Endothelial cell of umbilical vein (primary cell): ENCODE data around the gene KIF18A. TPM values are rescaled to one million over a fixed set of nuclear protein-coding genes. Genes with fewer than 3 reads are reported as not detected.

Source experiments
- BruUV-seq: library from RNA; stranded (reverse); fragments of 400-500 nt; replicated peaks from 2 replicates; lab custom pipeline; 2021; lab: Mats Ljungman, UMichigan
- CTCF ChIA-PET: fragments of 300-600, 350-600 bp; sonication (Branson Sonifier 250); formaldehyde crosslinking; loops from one replicate; lab custom pipeline; 2021; ENCODE audit warnings: antibody characterized with exemption, inconsistent platforms; lab: Charles Lee
- POLR2A ChIA-PET: fragments of 300-600, 350-600 bp; sonication (Branson Sonifier 250); formaldehyde crosslinking; loops from one replicate; lab custom pipeline; 2021; ENCODE audit warnings: antibody characterized with exemption, inconsistent platforms; lab: Charles Lee
- DNase-seq: peaks from one replicate; pipeline ENCODE4 v3.0.0-alpha.2; 2011; ENCODE audit warnings: low read depth, low spot score
- FAIRE-seq: peaks from 2 replicates; lab custom pipeline; 2011; peaks lifted over from hg19 to GRCh38; lab: Jason Lieb, UNC
- H2AFZ ChIP-seq: 2 replicates; pipeline ENCODE4 v1.6.0; 2012; ENCODE audit warnings: low read depth, low read length, control low read depth, inconsistent platforms
- H3K27ac ChIP-seq: 2 replicates; pipeline ENCODE4 v1.5.1; 2011; ENCODE audit warnings: low read depth, mild to moderate bottlenecking, control low read depth, low read length, moderate library complexity; ENCODE audit not compliant: insufficient read depth
- H3K27me3 ChIP-seq, 2 experiments: 2 replicates each; pipeline versions ENCODE4 v1.6.0 to v1.6.1; 2011; ENCODE audit warnings: low read length in 2 of 2, mixed read lengths in 1 of 2; ENCODE audit not compliant: control insufficient read depth in 2 of 2, insufficient read depth in 2 of 2
- H3K36me3 ChIP-seq, 2 experiments: 2 replicates in 1 of 2; 3 replicates in 1 of 2; pipeline ENCODE4 v1.5.1; 2011; ENCODE audit warnings: low read length in 2 of 2, mild to moderate bottlenecking in 1 of 2, moderate library complexity in 1 of 2; ENCODE audit not compliant: control insufficient read depth in 2 of 2, insufficient read depth in 2 of 2; ENCODE audit errors: extremely low read depth in 1 of 2
- H3K4me1 ChIP-seq: 3 replicates; pipeline ENCODE4 v1.5.1; 2011; ENCODE audit warnings: mild to moderate bottlenecking, low read length; ENCODE audit not compliant: control insufficient read depth, insufficient read depth; ENCODE audit errors: extremely low read depth
- H3K4me2 ChIP-seq: 2 replicates; pipeline ENCODE4 v1.6.1; 2011; ENCODE audit warnings: low read length, control low read depth, mixed read lengths; ENCODE audit not compliant: insufficient read depth
- H3K4me3 ChIP-seq, 3 experiments: fragments of 200-600 bp in 1 of 3; sonication (generic), shearing (Covaris generic) in 1 of 3; replicated peaks in 1 of 3; 2 replicates each; pipeline ENCODE4 v1.5.1; 2011 to 2016; ENCODE audit warnings: control low read depth in 3 of 3, low read length in 3 of 3, mild to moderate bottlenecking in 2 of 3, inconsistent platforms in 1 of 3, low read depth in 1 of 3, moderate library complexity in 1 of 3; ENCODE audit not compliant: insufficient read depth in 1 of 3
- H3K79me2 ChIP-seq: 2 replicates; pipeline ENCODE4 v1.6.0; 2012; ENCODE audit warnings: low read length, inconsistent platforms; ENCODE audit not compliant: control insufficient read depth, insufficient read depth
- H3K9ac ChIP-seq: replicated peaks from 2 replicates; pipeline ENCODE3; 2011; ENCODE audit warnings: low read length, control low read depth; ENCODE audit not compliant: insufficient read depth; ENCODE audit errors: extremely low read depth
- H3K9me1 ChIP-seq: replicated peaks from 3 replicates; pipeline ENCODE4 v1.6.0; 2011; ENCODE audit warnings: mild to moderate bottlenecking, low read length; ENCODE audit not compliant: control insufficient read depth, insufficient read depth; ENCODE audit errors: extremely low read depth
- H3K9me3 ChIP-seq: replicated peaks from 2 replicates; pipeline ENCODE4 v1.5.1; 2012; ENCODE audit warnings: low read length, inconsistent platforms; ENCODE audit not compliant: control insufficient read depth, insufficient read depth
- H4K20me1 ChIP-seq: replicated peaks from 2 replicates; pipeline ENCODE3; 2011; ENCODE audit warnings: mild to moderate bottlenecking, low read length; ENCODE audit not compliant: control insufficient read depth, insufficient read depth; ENCODE audit errors: extremely low read depth
- FOS ChIP-seq: IDR thresholded peaks from 2 replicates; pipeline ENCODE4 v1.6.1; 2011; ENCODE audit warnings: mild to moderate bottlenecking, low read length, moderate library complexity, borderline replicate concordance; ENCODE audit not compliant: insufficient read depth
- GATA2 ChIP-seq: IDR thresholded peaks from 2 replicates; pipeline ENCODE4 v1.7.0; 2011; ENCODE audit warnings: low read depth, mild to moderate bottlenecking, moderate library complexity, mixed read lengths, low read length; ENCODE audit not compliant: insufficient read length, insufficient read depth
- JUN ChIP-seq: IDR thresholded peaks from 2 replicates; pipeline ENCODE4 v1.6.1; 2011; ENCODE audit warnings: borderline replicate concordance, low read depth; ENCODE audit not compliant: insufficient read length, insufficient read depth
- MYC ChIP-seq: IDR thresholded peaks from one replicate; pipeline ENCODE4 v1.6.1; 2011; ENCODE audit warnings: mild to moderate bottlenecking, low read depth, low read length
- POLR2A ChIP-seq: IDR thresholded peaks from 2 replicates; pipeline ENCODE4 v1.6.1; 2012; ENCODE audit warnings: low read depth, mild to moderate bottlenecking, control low read depth, low read length
- POLR2AphosphoS5 ChIP-seq: IDR thresholded peaks from 2 replicates; pipeline ENCODE4 v1.6.1; 2012; ENCODE audit warnings: low read depth, mild to moderate bottlenecking, control low read depth, low read length, moderate library complexity; ENCODE audit not compliant: insufficient read depth
- dilution Hi-C: fragments of 300-500 bp; cut with MboI; formaldehyde crosslinking; loops from one replicate; pipeline ENCODE4 v1.15.0; 2019; ENCODE audit warnings: low sequenced_read_pairs; ENCODE audit not compliant: extremely low pct_ligation_motif_present
- intact Hi-C: fragments of 100-400 bp; cut with micrococcal nuclease; formaldehyde crosslinking; loops from one replicate; pipeline ENCODE4 v1.10.0; 2022
- polyA plus RNA-seq, 4 experiments: library from polyadenylated mRNA; depleted of rRNA in 3 of 4; stranded (reverse) in 3 of 4; unstranded in 1 of 4; fragments of >200 nt; gene quantifications; 2 replicates each; pipeline versions ENCODE4 v1.2.1 to v1.2.3, GENCODE V29; 2011 to 2012; ENCODE audit warnings: missing spikeins in 1 of 4
- total RNA-seq: library from RNA; stranded (reverse); gene quantifications from 2 replicates; pipeline ENCODE4 v1.2.3, GENCODE V29; 2021
- TF ChIP-seq, protein P1 (sequence below), 2 donors: IDR thresholded peaks; 1 replicate in 1 of 2; 2 replicates in 1 of 2; pipeline ENCODE4 v1.5.1; 2011; ENCODE audit warnings: low read length in 2 of 2, mild to moderate bottlenecking in 2 of 2, moderate library complexity in 2 of 2, control low read depth in 1 of 2, inconsistent platforms in 1 of 2, low read depth in 1 of 2; ENCODE audit not compliant: insufficient read depth in 1 of 2; ENCODE audit errors: extremely low read depth in 1 of 2
- TF ChIP-seq, protein P2 (sequence below): IDR thresholded peaks from 2 replicates; pipeline ENCODE4 v1.6.1; 2011; ENCODE audit not compliant: insufficient read depth, insufficient read length

The KIF18A gene
- total and polyA plus RNA-seq, 2 donors (not counting 3 experiments of a cell fraction or from before 2014, with no cell fraction given) = 2.5 to 18.5 TPM

DNA sequence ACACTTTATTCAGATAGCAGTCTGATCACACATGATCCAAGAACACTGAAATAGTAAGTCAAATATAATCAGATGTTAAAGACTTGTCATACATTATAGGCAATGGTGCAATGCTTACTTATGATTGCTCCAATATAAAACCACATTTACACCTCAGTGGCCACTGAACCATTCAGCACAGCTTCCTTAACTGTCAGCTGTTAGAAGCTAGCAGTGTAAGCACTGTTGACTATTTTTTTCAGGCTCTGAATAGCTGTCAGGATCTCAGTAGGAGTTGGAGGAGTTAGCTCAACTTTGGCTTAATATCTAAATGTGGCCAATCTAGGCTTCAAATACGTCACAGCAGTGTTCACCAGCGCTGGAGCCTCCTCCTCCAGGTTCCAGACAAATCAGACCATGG lies 36.9 kb upstream of the KIF18A start:
- Histone ChIP-seq H3K4me3 (no peak overlapping the region), H3K27ac (no peak overlapping the region), H3K9me3 (no peaks in the 10 kb centered on the region), H3K4me2 (no peak overlapping the region), H2AFZ (no peak overlapping the region), H3K4me1 (peaks cover 18% of the 10 kb centered on the region), H3K36me3 (no peaks in the 10 kb centered on the region), H4K20me1 (no peaks in the 10 kb centered on the region), H3K79me2 (no peaks in the 10 kb centered on the region), H3K27me3 (no peaks in the 10 kb centered on the region), H3K9me1 (no peaks in the 10 kb centered on the region), H3K9ac (no peak overlapping the region)
- dilution Hi-C loops = no loop called here
- CTCF ChIA-PET = interaction anchor here (2.1 kb wide), 1 partner anchor 305 kb away, joined by 5 read pairs; no protein-coding TSS in a partner anchor
- no peak for TF ChIP-seq GATA2
- no peak for TF ChIP-seq POLR2AphosphoS5
- TF ChIP-seq JUN = no peak
- no peak for TF ChIP-seq POLR2A
- no peak for FAIRE-seq
- POLR2A ChIA-PET = no interaction called here
- intact Hi-C loops = no loop called here
- BruUV-seq = no TSS peak
- no peak for DNase-seq

DNA sequence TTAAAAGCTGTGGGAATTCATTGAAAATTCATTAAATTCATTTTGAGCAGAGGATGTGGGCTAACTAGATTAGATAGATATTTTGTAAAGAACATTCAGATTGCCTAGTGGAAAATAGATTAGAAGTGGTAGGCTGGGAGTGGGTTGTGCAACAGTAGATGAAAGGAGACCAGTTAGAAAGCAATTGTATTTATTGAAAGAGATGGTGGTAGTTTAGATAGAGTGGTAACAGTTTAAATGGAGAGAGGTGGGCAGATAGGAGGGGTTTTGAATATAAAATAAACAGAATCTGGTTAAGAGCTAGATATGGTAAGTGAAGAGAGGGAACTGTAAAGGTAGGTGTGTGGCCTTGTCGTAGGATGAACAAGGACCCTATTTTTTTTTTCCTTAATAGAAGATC lies 34.8 kb upstream of the KIF18A start:
- CTCF ChIA-PET = interaction anchor here (1.5 to 1.6 kb wide), 2 partner anchors 9 to 24 kb away, joined by 3 to 6 read pairs; no protein-coding TSS in a partner anchor
- TF ChIP-seq POLR2A (no peak), MYC (no peak), FOS (no peak), GATA2 (no peak)
- TF ChIP-seq, protein P1, sequence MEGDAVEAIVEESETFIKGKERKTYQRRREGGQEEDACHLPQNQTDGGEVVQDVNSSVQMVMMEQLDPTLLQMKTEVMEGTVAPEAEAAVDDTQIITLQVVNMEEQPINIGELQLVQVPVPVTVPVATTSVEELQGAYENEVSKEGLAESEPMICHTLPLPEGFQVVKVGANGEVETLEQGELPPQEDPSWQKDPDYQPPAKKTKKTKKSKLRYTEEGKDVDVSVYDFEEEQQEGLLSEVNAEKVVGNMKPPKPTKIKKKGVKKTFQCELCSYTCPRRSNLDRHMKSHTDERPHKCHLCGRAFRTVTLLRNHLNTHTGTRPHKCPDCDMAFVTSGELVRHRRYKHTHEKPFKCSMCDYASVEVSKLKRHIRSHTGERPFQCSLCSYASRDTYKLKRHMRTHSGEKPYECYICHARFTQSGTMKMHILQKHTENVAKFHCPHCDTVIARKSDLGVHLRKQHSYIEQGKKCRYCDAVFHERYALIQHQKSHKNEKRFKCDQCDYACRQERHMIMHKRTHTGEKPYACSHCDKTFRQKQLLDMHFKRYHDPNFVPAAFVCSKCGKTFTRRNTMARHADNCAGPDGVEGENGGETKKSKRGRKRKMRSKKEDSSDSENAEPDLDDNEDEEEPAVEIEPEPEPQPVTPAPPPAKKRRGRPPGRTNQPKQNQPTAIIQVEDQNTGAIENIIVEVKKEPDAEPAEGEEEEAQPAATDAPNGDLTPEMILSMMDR (IDR thresholded peaks at IDR 0.05; ENCODE audit: extremely low read depth in 1 of 2, insufficient read depth in 1 of 2, low read depth in 1 of 2, low read length in 2 of 2) = no peak
- TF ChIP-seq, protein P2, sequence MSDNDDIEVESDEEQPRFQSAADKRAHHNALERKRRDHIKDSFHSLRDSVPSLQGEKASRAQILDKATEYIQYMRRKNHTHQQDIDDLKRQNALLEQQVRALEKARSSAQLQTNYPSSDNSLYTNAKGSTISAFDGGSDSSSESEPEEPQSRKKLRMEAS = no peak
- H4K20me1 ChIP-seq = no peaks in the 10 kb centered on the region
- no peak overlapping the region for H3K4me2 ChIP-seq
- no peak overlapping the region for H2AFZ ChIP-seq
- no peak overlapping the region for H3K9ac ChIP-seq
- BruUV-seq = no TSS peak
- intact Hi-C loops = no loop called here
- POLR2A ChIA-PET = no interaction called here
- no peak for DNase-seq
- H3K36me3 ChIP-seq = no peaks in the 10 kb centered on the region
- H3K4me1 ChIP-seq = peaks cover 18% of the 10 kb centered on the region
- no peaks in the 10 kb centered on the region for H3K9me1 ChIP-seq
- no peaks in the 10 kb centered on the region for H3K27me3 ChIP-seq
- no peak for FAIRE-seq
- H3K4me3 ChIP-seq = no peak overlapping the region
- no peaks in the 10 kb centered on the region for H3K9me3 ChIP-seq
- dilution Hi-C loops = no loop called here
- no peak overlapping the region for H3K27ac ChIP-seq
- H3K79me2 ChIP-seq = no peaks in the 10 kb centered on the region
